SK-N-MC (cell line): Measurements from ENCODE around the gene RHOC.

ENCODE experiments used
- EZH2 ChIP-seq: fragments of 200-600 bp; sonication (generic); IDR thresholded peaks from one replicate; pipeline ENCODE4 v1.6.1; 2017; ENCODE audit warnings: antibody characterized with exemption
- POLR2AphosphoS5 ChIP-seq: IDR thresholded peaks from 2 replicates; pipeline ENCODE4 v1.6.1; 2012; ENCODE audit warnings: mild to moderate bottlenecking, low read depth, low read length, borderline replicate concordance

- TF ChIP-seq EZH2 (no peak), POLR2AphosphoS5 (no peak)
Observed at GRCh38 chr1:112712701-112713128, 5.8 kb upstream of the RHOC start.
